Measurements from ENCODE around the gene TMEM59. TPM values are rescaled to one million over a fixed set of nuclear protein-coding genes. Genes with fewer than 3 reads are reported as not detected.
A peak's percentile ranks its signal among the peaks of the same experiment; 100 is the strongest.
"Not testable (repeated sequence)": the region's sequence is repeated elsewhere in the genome, so short reads cannot be mapped to it uniquely, and the experiment has no call there.

Gene TMEM59
- total and polyA plus RNA-seq, 12 donors, result 98.2 to 474 (median 342) TPM

DNA sequence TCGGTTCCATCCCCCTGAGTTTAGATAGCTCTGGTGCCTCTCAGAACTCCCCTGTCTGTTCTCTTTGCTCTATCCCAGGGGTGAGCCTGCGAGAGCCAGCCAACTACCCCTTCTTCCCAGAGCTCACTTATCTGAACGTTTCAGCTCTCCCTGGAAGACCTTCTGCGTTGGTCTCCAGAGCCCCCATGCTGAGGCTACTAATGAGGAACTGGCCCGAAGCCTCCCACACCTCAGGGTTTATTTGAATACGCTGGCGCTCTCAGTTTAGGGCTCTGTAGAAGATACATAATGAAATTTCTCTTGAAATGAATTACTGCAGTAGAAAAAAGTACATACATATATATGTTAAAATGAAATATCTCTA, 43.9 kb upstream of the TMEM59 start:
- Histone ChIP-seq H3K9me3 (no peaks in the 10 kb centered on the region), H3K4me3 (no peak overlapping the region), H3K4me1 (peaks cover 0 to 12% (median 0%) of the 10 kb centered on the region in 9 donors), H3K27ac (no peak overlapping the region), H3K36me3 (peaks cover 0 to 32% (median 0%) of the 10 kb centered on the region in 9 donors), H3K27me3 (no peaks in the 10 kb centered on the region)
- DNase-seq, result no peak
- intact Hi-C loops (cut with DNase I), result no loop called here
- ATAC-seq, result no peak
- 66 to 76% methylated on average over 7 of the region's 7 CpGs for WGBS, 2 donors
- TF ChIP-seq, protein P1, sequence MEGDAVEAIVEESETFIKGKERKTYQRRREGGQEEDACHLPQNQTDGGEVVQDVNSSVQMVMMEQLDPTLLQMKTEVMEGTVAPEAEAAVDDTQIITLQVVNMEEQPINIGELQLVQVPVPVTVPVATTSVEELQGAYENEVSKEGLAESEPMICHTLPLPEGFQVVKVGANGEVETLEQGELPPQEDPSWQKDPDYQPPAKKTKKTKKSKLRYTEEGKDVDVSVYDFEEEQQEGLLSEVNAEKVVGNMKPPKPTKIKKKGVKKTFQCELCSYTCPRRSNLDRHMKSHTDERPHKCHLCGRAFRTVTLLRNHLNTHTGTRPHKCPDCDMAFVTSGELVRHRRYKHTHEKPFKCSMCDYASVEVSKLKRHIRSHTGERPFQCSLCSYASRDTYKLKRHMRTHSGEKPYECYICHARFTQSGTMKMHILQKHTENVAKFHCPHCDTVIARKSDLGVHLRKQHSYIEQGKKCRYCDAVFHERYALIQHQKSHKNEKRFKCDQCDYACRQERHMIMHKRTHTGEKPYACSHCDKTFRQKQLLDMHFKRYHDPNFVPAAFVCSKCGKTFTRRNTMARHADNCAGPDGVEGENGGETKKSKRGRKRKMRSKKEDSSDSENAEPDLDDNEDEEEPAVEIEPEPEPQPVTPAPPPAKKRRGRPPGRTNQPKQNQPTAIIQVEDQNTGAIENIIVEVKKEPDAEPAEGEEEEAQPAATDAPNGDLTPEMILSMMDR (IDR thresholded peaks at IDR 0.05), result no peak

DNA sequence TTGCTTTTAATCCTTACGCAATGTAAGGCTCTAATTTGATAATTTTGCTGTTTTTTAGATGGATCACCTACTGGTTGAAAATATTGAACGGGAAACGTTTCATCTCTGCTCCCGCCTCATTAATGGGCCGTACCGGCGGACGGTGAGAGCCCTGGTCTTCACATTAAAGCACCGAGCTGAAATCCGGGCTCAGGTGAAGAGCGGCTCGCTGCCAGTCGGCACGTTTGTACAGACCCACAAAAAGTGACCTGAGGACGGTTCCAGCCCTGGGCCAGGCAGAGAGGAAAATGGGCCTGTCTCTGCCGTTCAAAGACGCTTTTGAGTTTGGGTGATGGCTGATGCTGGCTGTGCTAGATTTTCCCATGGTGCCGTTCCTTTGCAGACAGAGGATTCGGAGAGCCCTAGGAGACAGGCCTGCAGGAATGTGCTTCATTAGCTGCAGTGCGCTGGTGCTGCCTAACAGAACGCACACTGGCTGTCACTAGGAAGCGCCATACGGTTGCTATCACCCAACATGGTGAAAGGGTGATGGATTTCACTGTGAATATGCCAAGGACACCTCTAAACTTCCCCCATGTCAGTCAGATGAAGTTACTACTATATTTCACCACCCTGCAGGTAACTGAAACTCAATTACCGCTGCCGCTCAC, 43.3 kb upstream of the TMEM59 start:
- ATAC-seq, result peak in 1 of 8 donors; percentile 6

DNA sequence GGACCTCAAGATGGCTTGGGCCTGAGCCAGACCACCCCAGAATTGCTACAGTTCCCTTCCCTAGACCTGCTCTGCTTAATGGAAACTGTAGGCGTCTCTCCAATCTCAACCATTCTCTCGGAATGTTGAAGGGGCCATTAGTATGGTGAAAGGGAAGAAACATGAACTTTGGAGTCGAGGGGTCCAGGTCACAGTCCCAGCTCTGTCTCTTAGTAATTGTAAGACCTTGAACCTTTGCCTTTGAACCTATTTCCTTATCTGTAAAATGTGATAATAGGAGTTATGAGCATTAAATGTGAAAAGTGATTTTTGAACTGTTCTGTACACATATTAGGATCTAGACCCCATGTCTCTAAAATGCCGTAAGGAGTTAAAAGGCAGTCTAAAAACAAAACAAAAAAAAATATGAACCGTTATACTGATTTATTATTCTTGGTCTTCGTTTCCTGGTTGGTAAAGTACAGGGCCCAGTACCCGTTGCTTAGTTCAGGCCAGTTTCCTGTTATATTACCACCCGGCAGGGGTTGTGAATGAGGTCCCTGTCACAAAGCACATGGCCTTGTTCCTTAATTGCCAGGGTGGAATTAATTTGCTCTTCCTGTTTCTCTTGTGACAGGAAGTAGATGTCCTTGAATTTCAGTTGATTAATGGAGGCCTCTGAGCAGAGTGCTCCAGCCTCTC, 42.7 kb upstream of the TMEM59 start:
- TF ChIP-seq, protein P1 (IDR thresholded peaks at IDR 0.05), result no peak
- Histone ChIP-seq H3K27me3 (no peaks in the 10 kb centered on the region), H3K27ac (peak overlapping the region in 3 of 10 donors; percentile 6 to 56 (median 36)), H3K36me3 (peaks cover 0 to 28% (median 0%) of the 10 kb centered on the region in 9 donors), H3K9me3 (no peaks in the 10 kb centered on the region), H3K4me3 (peak overlapping the region in 1 of 10 donors; percentile 14), H3K4me1 (peaks cover 0 to 12% (median 0%) of the 10 kb centered on the region in 9 donors)
- intact Hi-C loops (cut with DNase I), result no loop called here
- DNase-seq (no peak), ATAC-seq (peak in 5 of 8 donors; percentile 14 to 54 (median 35))
- 66 to 75% methylated on average over 8 of the region's 8 CpGs for WGBS, 2 donors

More for the DNA sequence above, 43.3 kb upstream of the TMEM59 start:
- peak overlapping the region in 3 of 10 donors; percentile 6 to 56 (median 7) for H3K27ac ChIP-seq
- DNase-seq, result no peak
- no peaks in the 10 kb centered on the region for H3K9me3 ChIP-seq
- WGBS, 2 donors, result 79 to 82% methylated on average over 25 of the region's 25 CpGs
- TF ChIP-seq, protein P1 (IDR thresholded peaks at IDR 0.05), result no peak
- H3K27me3 ChIP-seq, result no peaks in the 10 kb centered on the region
- peak overlapping the region in 1 of 10 donors; percentile 14 for H3K4me3 ChIP-seq
- H3K4me1 ChIP-seq, result peaks cover 0 to 12% (median 0%) of the 10 kb centered on the region in 9 donors
- H3K36me3 ChIP-seq, result peaks cover 0 to 26% (median 0%) of the 10 kb centered on the region in 9 donors
- intact Hi-C loops (cut with DNase I), result no loop called here

DNA sequence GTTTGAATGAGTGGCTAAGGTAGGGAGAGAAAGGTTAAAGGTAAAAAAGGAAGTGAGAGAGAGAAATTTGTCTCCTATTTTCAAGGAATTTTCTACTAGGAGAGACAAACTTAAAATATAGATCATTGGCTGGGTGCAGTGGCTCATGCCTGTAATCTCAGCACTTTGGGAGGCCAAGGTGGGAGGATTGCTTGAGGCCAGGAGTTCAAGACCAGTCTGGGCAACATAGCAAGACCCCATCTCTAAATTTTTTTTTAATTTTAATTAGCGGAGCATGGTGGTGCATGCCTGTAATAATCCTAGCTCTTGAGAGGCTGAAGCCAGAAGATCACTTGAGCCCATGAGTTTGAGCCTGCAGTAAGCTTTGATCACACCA, 41.7 kb upstream of the TMEM59 start:
- H3K27ac ChIP-seq; H3K4me3 ChIP-seq; H3K9me3 ChIP-seq; DNase-seq; intact Hi-C loops (cut with DNase I); H3K27me3 ChIP-seq; ATAC-seq: not testable (repeated sequence)
- Histone ChIP-seq H3K4me1 (peaks cover 0 to 12% (median 0%) of the 10 kb centered on the region in 9 donors), H3K36me3 (peaks cover 0 to 34% (median 0%) of the 10 kb centered on the region in 9 donors)
- 51 to 100% methylated on average over 1 of the region's 1 CpG for WGBS, 2 donors

All from heart right ventricle (tissue), 16 donors.